Osteoblast (primary cell): ENCODE measurements around the gene F10. TPM values are rescaled to one million over a fixed set of nuclear protein-coding genes. Genes with fewer than 3 reads are reported as not detected.

Experiments
- DNase-seq: peaks from one replicate; pipeline ENCODE4 v3.0.0; 2011; ENCODE audit warnings: low spot score, mixed read lengths; ENCODE audit not compliant: insufficient read length; ENCODE audit errors: missing footprints
- H2AFZ ChIP-seq: 2 replicates; pipeline ENCODE4 v1.6.0; 2011; ENCODE audit warnings: mild to moderate bottlenecking, low read length
- H3K27ac ChIP-seq: 2 replicates; pipeline ENCODE4 v1.5.1; 2011; ENCODE audit warnings: mild to moderate bottlenecking, low read depth, low read length, moderate library complexity
- H3K27me3 ChIP-seq: 2 replicates; pipeline ENCODE4 v1.6.0; 2012; ENCODE audit warnings: mild to moderate bottlenecking, control low read depth, inconsistent platforms, low read length, moderate library complexity; ENCODE audit not compliant: insufficient read depth
- H3K36me3 ChIP-seq: 2 replicates; pipeline ENCODE4 v1.5.1; 2011; ENCODE audit warnings: mild to moderate bottlenecking, low read length, control low read depth, moderate library complexity; ENCODE audit not compliant: insufficient read depth
- H3K4me1 ChIP-seq: 2 replicates; pipeline ENCODE4 v1.5.1; 2011; ENCODE audit warnings: mild to moderate bottlenecking, low read length, control low read depth, moderate library complexity; ENCODE audit not compliant: insufficient read depth
- H3K4me2 ChIP-seq: 2 replicates; pipeline ENCODE4 v1.6.0; 2011; ENCODE audit warnings: mild to moderate bottlenecking, low read length; ENCODE audit not compliant: insufficient read depth
- H3K4me3 ChIP-seq: fragments of 200-600 bp; sonication (generic); 3 replicates; pipeline ENCODE4 v1.5.1; 2012; ENCODE audit warnings: mild to moderate bottlenecking, low read length, inconsistent platforms; ENCODE audit not compliant: insufficient read depth
- H3K79me2 ChIP-seq: 2 replicates; pipeline ENCODE4 v1.6.0; 2012; ENCODE audit warnings: mild to moderate bottlenecking, low read length, control low read depth, inconsistent platforms; ENCODE audit not compliant: insufficient read depth
- H3K9me3 ChIP-seq: 2 replicates; pipeline ENCODE4 v1.5.1; 2011; ENCODE audit warnings: low read depth, low read length, control low read depth
- H4K20me1 ChIP-seq: 2 replicates; pipeline ENCODE4 v1.6.0; 2012; ENCODE audit warnings: mild to moderate bottlenecking, low read length, control low read depth; ENCODE audit not compliant: insufficient read depth
- total RNA-seq: library from RNA; depleted of rRNA; stranded (reverse); fragments of >200 nt; gene quantifications from 2 replicates; pipeline ENCODE4 v1.2.3, GENCODE V29; 2012
- TF ChIP-seq, protein P1 (sequence below): IDR thresholded peaks from 2 replicates; pipeline ENCODE4 v1.5.1; 2011; ENCODE audit warnings: mild to moderate bottlenecking, low read depth, low read length, moderate library complexity; ENCODE audit errors: extremely low read depth

F10 gene
- total RNA-seq, 1 donor, result not detected

DNA sequence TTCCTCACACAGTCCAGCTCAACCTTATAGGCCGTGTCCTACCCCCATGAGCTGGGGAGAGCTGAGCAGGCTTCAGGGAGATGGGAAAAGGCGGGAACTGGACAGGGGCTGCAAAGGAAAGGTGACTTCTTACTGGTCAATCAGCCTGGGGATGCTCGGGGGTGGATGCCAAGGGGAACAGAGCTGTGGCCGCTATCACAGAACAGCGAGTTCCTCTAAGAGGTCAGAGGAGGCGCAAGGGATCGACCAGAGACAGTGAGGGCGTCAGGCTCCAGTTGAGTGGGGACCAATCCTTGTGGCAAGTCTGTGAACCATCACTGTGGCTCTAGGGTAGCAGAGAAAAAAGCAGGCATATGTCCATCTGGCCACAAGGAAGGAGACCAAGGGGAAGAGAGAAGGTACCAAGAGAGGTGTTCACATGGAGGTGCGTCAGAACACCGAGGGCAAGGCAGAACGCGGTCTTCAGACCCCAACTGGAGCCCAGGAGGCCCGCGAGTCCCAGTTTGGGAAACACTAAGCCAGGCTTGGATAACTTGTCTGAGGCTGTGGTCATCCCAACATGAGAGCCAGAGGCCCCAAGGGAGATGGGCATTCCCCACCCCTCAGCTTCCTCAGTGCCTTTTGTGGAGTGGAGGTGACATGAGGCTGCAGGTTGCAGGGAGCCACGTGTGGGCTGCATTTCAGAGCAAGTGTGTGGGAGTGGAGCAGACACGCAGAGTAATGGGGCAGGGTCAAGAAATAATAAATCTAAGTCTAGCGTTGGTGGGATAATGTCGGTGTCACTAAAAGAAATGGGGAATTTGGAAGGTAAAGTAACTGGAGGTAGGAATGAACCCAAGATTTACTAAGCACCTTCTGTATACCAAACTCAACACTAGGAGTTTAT, 3.9 kb downstream of the F10 start:
- H3K27me3 ChIP-seq, result peaks cover 17% of the 10 kb centered on the region
- no peaks in the 10 kb centered on the region for H3K79me2 ChIP-seq
- H3K36me3 ChIP-seq, result no peaks in the 10 kb centered on the region
- no peak overlapping the region for H2AFZ ChIP-seq
- no peak overlapping the region for H3K27ac ChIP-seq
- H3K9me3 ChIP-seq, result no peaks in the 10 kb centered on the region
- no peak overlapping the region for H3K4me2 ChIP-seq
- DNase-seq, result peak; percentile 76
- H3K4me3 ChIP-seq, result no peak overlapping the region
- TF ChIP-seq, protein P1, sequence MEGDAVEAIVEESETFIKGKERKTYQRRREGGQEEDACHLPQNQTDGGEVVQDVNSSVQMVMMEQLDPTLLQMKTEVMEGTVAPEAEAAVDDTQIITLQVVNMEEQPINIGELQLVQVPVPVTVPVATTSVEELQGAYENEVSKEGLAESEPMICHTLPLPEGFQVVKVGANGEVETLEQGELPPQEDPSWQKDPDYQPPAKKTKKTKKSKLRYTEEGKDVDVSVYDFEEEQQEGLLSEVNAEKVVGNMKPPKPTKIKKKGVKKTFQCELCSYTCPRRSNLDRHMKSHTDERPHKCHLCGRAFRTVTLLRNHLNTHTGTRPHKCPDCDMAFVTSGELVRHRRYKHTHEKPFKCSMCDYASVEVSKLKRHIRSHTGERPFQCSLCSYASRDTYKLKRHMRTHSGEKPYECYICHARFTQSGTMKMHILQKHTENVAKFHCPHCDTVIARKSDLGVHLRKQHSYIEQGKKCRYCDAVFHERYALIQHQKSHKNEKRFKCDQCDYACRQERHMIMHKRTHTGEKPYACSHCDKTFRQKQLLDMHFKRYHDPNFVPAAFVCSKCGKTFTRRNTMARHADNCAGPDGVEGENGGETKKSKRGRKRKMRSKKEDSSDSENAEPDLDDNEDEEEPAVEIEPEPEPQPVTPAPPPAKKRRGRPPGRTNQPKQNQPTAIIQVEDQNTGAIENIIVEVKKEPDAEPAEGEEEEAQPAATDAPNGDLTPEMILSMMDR, result no peak
- H3K4me1 ChIP-seq, result no peaks in the 10 kb centered on the region
- no peaks in the 10 kb centered on the region for H4K20me1 ChIP-seq

DNA sequence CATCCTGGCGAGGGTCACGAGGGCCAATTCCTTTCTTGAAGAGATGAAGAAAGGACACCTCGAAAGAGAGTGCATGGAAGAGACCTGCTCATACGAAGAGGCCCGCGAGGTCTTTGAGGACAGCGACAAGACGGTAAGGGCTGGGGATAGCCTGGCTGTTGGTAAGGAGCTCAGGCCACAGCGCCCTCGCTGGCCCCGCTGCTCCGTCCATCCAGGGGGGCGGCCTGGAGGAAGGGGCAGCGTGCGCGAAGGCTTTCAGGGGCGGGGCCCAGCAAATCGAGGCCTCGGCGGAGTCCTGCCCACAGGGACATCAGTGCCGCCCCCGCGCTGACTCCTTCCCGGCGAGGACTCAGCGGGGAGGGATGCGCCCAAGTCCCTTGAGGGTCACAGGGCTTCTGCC, 6.9 kb downstream of the F10 start:
- Histone ChIP-seq H3K36me3 (no peaks in the 10 kb centered on the region), H3K4me1 (no peaks in the 10 kb centered on the region), H3K27me3 (peaks cover 33% of the 10 kb centered on the region), H3K4me2 (peak overlapping the region; percentile 74), H3K9me3 (no peaks in the 10 kb centered on the region), H3K79me2 (no peaks in the 10 kb centered on the region), H2AFZ (peak overlapping the region; percentile 84), H4K20me1 (no peaks in the 10 kb centered on the region), H3K27ac (no peak overlapping the region), H3K4me3 (peak overlapping the region; percentile 61)
- no peak for DNase-seq
- TF ChIP-seq, protein P1, result no peak

DNA sequence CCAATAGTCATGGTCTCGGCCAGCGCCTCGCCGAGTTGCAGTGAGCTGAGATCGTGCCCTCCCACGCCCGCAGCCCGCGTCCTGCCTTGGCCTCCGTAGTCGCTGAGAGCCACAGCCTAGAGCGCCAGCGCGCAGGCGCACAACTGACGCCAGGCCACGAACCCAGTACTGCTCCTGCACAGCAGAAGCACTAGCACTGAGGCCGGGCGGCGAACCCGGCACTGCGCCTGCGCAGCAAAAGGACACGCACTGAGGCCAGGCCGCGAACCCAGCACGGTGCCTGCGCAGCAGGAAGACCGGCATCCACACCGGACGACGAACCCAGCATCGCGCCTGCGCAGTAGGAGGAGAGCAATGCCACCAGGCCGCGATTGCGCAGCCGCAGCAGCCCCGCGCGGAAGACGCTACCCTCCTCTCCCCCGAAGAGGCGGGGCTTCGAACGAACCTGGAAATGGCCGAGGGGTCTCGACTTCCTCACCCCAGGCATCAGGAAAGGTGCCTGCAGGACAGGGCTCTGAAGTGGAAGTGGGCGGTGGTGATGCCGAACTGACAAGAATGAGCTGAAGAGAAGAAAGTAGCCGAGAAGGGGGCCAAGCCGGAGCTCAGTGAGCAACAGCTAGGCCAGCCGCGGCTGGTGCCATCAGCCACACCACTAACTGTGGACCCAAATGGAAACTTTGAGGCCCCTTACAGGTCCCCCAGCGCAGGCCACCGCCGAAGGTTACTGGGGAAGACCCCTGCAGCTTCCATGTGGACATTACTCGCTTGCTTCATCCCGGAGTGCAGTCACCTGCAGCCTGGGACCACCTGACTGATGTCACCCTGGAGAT, 7.5 kb downstream of the F10 start:
- Histone ChIP-seq H3K4me1 (no peaks in the 10 kb centered on the region), H3K79me2 (no peaks in the 10 kb centered on the region), H3K27me3 (peaks cover 33% of the 10 kb centered on the region), H3K36me3 (no peaks in the 10 kb centered on the region), H3K27ac (no peak overlapping the region), H3K9me3 (no peaks in the 10 kb centered on the region), H4K20me1 (no peaks in the 10 kb centered on the region), H3K4me3 (peak overlapping the region; percentile 61), H2AFZ (peak overlapping the region; percentile 84), H3K4me2 (peak overlapping the region; percentile 74)
- DNase-seq, result peak; percentile 93
- TF ChIP-seq, protein P1, result no peak
